Astrocyte (in vitro differentiated cells and primary cell): Measurements from ENCODE around the gene OPRD1. TPM values are rescaled to one million over a fixed set of nuclear protein-coding genes. Genes with fewer than 3 reads are reported as not detected.

Experiments used
- DNase-seq: peaks from one replicate; pipeline ENCODE4 v3.0.0-alpha.2; 2010; ENCODE audit warnings: low read depth
- FAIRE-seq: peaks from 2 replicates; lab custom pipeline; 2011; peaks lifted over from hg19 to GRCh38; lab: Jason Lieb, UNC
- H2AFZ ChIP-seq: 2 replicates; pipeline ENCODE4 v1.6.0; 2012; ENCODE audit warnings: low read depth, low read length, inconsistent platforms
- H3K27ac ChIP-seq: 2 replicates; pipeline ENCODE4 v1.5.1; 2011; ENCODE audit warnings: low read depth, low read length, inconsistent platforms
- H3K27me3 ChIP-seq: 2 replicates; pipeline ENCODE4 v1.6.0; 2011; ENCODE audit warnings: low read length, inconsistent platforms; ENCODE audit not compliant: insufficient read depth
- H3K36me3 ChIP-seq: 2 replicates; pipeline ENCODE4 v1.5.1; 2011; ENCODE audit warnings: low read length, inconsistent platforms; ENCODE audit not compliant: insufficient read depth
- H3K4me1 ChIP-seq: 2 replicates; pipeline ENCODE4 v1.5.1; 2011; ENCODE audit warnings: low read length, inconsistent platforms; ENCODE audit not compliant: insufficient read depth
- H3K4me2 ChIP-seq: 2 replicates; pipeline ENCODE4 v1.6.0; 2012; ENCODE audit warnings: low read length, inconsistent platforms
- H3K4me3 ChIP-seq: 2 replicates; pipeline ENCODE4 v1.5.1; 2011; ENCODE audit warnings: low read depth, mild to moderate bottlenecking, low read length, inconsistent platforms; ENCODE audit not compliant: insufficient read depth
- H3K79me2 ChIP-seq: 2 replicates; pipeline ENCODE4 v1.6.0; 2012; ENCODE audit warnings: mild to moderate bottlenecking, low read length, inconsistent platforms; ENCODE audit not compliant: insufficient read depth
- H3K9ac ChIP-seq: 2 replicates; pipeline ENCODE4 v1.6.0; 2012; ENCODE audit warnings: mild to moderate bottlenecking, low read length, inconsistent platforms
- H3K9me3 ChIP-seq: 2 replicates; pipeline ENCODE4 v1.5.1; 2012; ENCODE audit warnings: low read depth, mild to moderate bottlenecking, low read length, inconsistent platforms; ENCODE audit not compliant: insufficient read depth
- H4K20me1 ChIP-seq: 2 replicates; pipeline ENCODE4 v1.6.0; 2012; ENCODE audit warnings: low read length, inconsistent platforms; ENCODE audit not compliant: insufficient read depth
- H3K27ac Mint-ChIP-seq: one replicate; pipeline ENCODE4 v1.8.0; 2021; ENCODE audit warnings: mild to moderate bottlenecking, mixed read lengths; ENCODE audit not compliant: unreplicated experiment
- H3K27me3 Mint-ChIP-seq: one replicate; pipeline ENCODE4 v1.8.0; 2021; ENCODE audit warnings: low read depth, mixed read lengths; ENCODE audit not compliant: unreplicated experiment
- H3K36me3 Mint-ChIP-seq: one replicate; pipeline ENCODE4 v1.8.0; 2021; ENCODE audit warnings: low read depth, mixed read lengths; ENCODE audit not compliant: unreplicated experiment
- H3K4me1 Mint-ChIP-seq: one replicate; pipeline ENCODE4 v1.8.0; 2021; ENCODE audit warnings: low read depth, mixed read lengths; ENCODE audit not compliant: unreplicated experiment
- H3K4me3 Mint-ChIP-seq: one replicate; pipeline ENCODE4 v1.8.0; 2021; ENCODE audit warnings: mild to moderate bottlenecking, moderate library complexity, mixed read lengths; ENCODE audit not compliant: unreplicated experiment
- H3K9me3 Mint-ChIP-seq: one replicate; pipeline ENCODE4 v1.8.0; 2021; ENCODE audit warnings: mild to moderate bottlenecking, mixed read lengths; ENCODE audit not compliant: unreplicated experiment
- CTCF ChIP-seq: IDR thresholded peaks from 2 replicates; pipeline ENCODE4 v1.5.1; 2011; ENCODE audit warnings: low read depth, mild to moderate bottlenecking, inconsistent platforms, low read length, moderate library complexity; ENCODE audit not compliant: insufficient read depth
- EZH2 ChIP-seq: IDR thresholded peaks from 2 replicates; pipeline ENCODE4 v1.6.1; 2012; ENCODE audit warnings: mild to moderate bottlenecking, low read length, inconsistent platforms; ENCODE audit not compliant: insufficient read depth
- total RNA-seq: library from RNA; stranded (reverse); gene quantifications from 2 replicates; pipeline ENCODE4 v1.2.1, GENCODE V29; 2021

OPRD1 gene
- total RNA-seq, 1 donor from 2014 or later, result 1.2 TPM

GRCh38 chr1:28864695-28865094 lies 52.7 kb downstream of the OPRD1 start:
- Mint-ChIP-seq H3K36me3 (no peaks in the 10 kb centered on the region), H3K9me3 (no peaks in the 10 kb centered on the region), H3K4me3 (no peak overlapping the region), H3K27ac (no peak overlapping the region), H3K4me1 (peaks cover 1% of the 10 kb centered on the region), H3K27me3 (peaks cover 40% of the 10 kb centered on the region)
- Histone ChIP-seq H3K36me3 (no peaks in the 10 kb centered on the region), H4K20me1 (no peaks in the 10 kb centered on the region), H3K27me3 (peaks cover 20% of the 10 kb centered on the region), H3K9ac (no peak overlapping the region), H3K27ac (no peak overlapping the region), H2AFZ (no peak overlapping the region), H3K79me2 (no peaks in the 10 kb centered on the region), H3K4me3 (no peak overlapping the region), H3K4me2 (no peak overlapping the region), H3K9me3 (no peaks in the 10 kb centered on the region), H3K4me1 (no peaks in the 10 kb centered on the region)
- no peak for FAIRE-seq
- no peak for TF ChIP-seq CTCF
- TF ChIP-seq EZH2, result no peak
- DNase-seq, result no peak

- DNase-seq, result no peak
- Histone ChIP-seq H3K4me3 (no peak overlapping the region), H3K79me2 (no peaks in the 10 kb centered on the region), H3K27ac (no peak overlapping the region), H3K9me3 (no peaks in the 10 kb centered on the region), H2AFZ (no peak overlapping the region), H4K20me1 (no peaks in the 10 kb centered on the region), H3K27me3 (peaks cover 23% of the 10 kb centered on the region), H3K4me2 (no peak overlapping the region), H3K9ac (no peak overlapping the region), H3K4me1 (no peaks in the 10 kb centered on the region), H3K36me3 (no peaks in the 10 kb centered on the region)
- no peak for TF ChIP-seq CTCF
- TF ChIP-seq EZH2, result no peak
- Mint-ChIP-seq H3K4me1 (peaks cover 1% of the 10 kb centered on the region), H3K27ac (peak overlapping the region; percentile 31), H3K36me3 (no peaks in the 10 kb centered on the region), H3K27me3 (peaks cover 39% of the 10 kb centered on the region), H3K4me3 (no peak overlapping the region), H3K9me3 (no peaks in the 10 kb centered on the region)
- no peak for FAIRE-seq
These were observed 54.2 kb downstream of the OPRD1 start for GRCh38 chr1:28865997-28866650.

GRCh38 chr1:28867850-28868249 lies 55.9 kb downstream of the OPRD1 start:
- H3K4me2 ChIP-seq, result no peak overlapping the region
- H2AFZ ChIP-seq, result no peak overlapping the region
- Mint-ChIP-seq H3K9me3 (no peaks in the 10 kb centered on the region), H3K4me3 (no peak overlapping the region), H3K27ac (no peak overlapping the region), H3K4me1 (peaks cover 3% of the 10 kb centered on the region), H3K36me3 (no peaks in the 10 kb centered on the region), H3K27me3 (peaks cover 34% of the 10 kb centered on the region)
- no peaks in the 10 kb centered on the region for H3K9me3 ChIP-seq
- H3K36me3 ChIP-seq, result no peaks in the 10 kb centered on the region
- no peaks in the 10 kb centered on the region for H4K20me1 ChIP-seq
- H3K9ac ChIP-seq, result no peak overlapping the region
- TF ChIP-seq CTCF (no peak), EZH2 (no peak)
- H3K4me1 ChIP-seq, result no peaks in the 10 kb centered on the region
- DNase-seq (no peak), FAIRE-seq (no peak)
- H3K4me3 ChIP-seq, result no peak overlapping the region
- H3K27me3 ChIP-seq, result peaks cover 23% of the 10 kb centered on the region
- no peak overlapping the region for H3K27ac ChIP-seq
- H3K79me2 ChIP-seq, result no peaks in the 10 kb centered on the region
